HepG2 (cell line): ENCODE measurements around the gene CTCF. TPM values are rescaled to one million over a fixed set of nuclear protein-coding genes. Genes with fewer than 3 reads are reported as not detected.

Source experiments
- ARID2 ChIP-seq: sonication (generic); formaldehyde crosslinking; IDR thresholded peaks from 2 replicates; pipeline ENCODE4 v1.8.1; 2022; ENCODE audit warnings: mild to moderate bottlenecking, missing genetic modification reagents, borderline replicate concordance
- ATAD3A ChIP-seq: sonication (generic); formaldehyde crosslinking; IDR thresholded peaks from 2 replicates; pipeline ENCODE4 v1.4.0; 2020; ENCODE audit warnings: missing genetic modification reagents
- EED ChIP-seq: sonication (generic); formaldehyde crosslinking; IDR thresholded peaks from 2 replicates; pipeline ENCODE4 v1.5.0; 2020; ENCODE audit warnings: mild to moderate bottlenecking, missing genetic modification reagents
- KDM5B ChIP-seq: sonication (generic); formaldehyde crosslinking; IDR thresholded peaks from 2 replicates; pipeline ENCODE4 v1.4.0; 2020; ENCODE audit warnings: missing genetic modification reagents, mild to moderate bottlenecking, borderline replicate concordance
- MTF2 ChIP-seq: sonication (generic); formaldehyde crosslinking; IDR thresholded peaks from 2 replicates; pipeline ENCODE4 v1.5.0; 2020; ENCODE audit warnings: missing genetic modification reagents, borderline replicate concordance
- PHF8 ChIP-seq: sonication (generic); formaldehyde crosslinking; IDR thresholded peaks from 2 replicates; pipeline ENCODE4 v1.5.0; 2020; ENCODE audit warnings: missing genetic modification reagents
- RBFOX2 ChIP-seq: fragments of 200-400 bp; formaldehyde crosslinking; IDR thresholded peaks from 2 replicates; pipeline ENCODE4 v1.6.1; 2017; ENCODE audit warnings: low read depth, mild to moderate bottlenecking, low read length
- SIX1 ChIP-seq: sonication (generic); formaldehyde crosslinking; IDR thresholded peaks from 2 replicates; pipeline ENCODE4 v1.4.0; 2020; ENCODE audit warnings: missing genetic modification reagents, borderline replicate concordance
- SMARCE1 ChIP-seq: fragments of 450-650 bp; IDR thresholded peaks from 2 replicates; pipeline ENCODE4 v1.6.1; 2017; ENCODE audit warnings: borderline replicate concordance
- ZNF136 ChIP-seq: sonication (generic); formaldehyde crosslinking; IDR thresholded peaks from 2 replicates; pipeline ENCODE4 v1.8.1; 2022; ENCODE audit warnings: low read depth, mild to moderate bottlenecking, moderate library complexity, missing genetic modification reagents
- ZNF282 ChIP-seq: fragments of 450-650 bp; IDR thresholded peaks from 2 replicates; pipeline ENCODE4 v1.6.1; 2018; ENCODE audit not compliant: partially characterized antibody
- ZNF501 ChIP-seq: sonication (generic); formaldehyde crosslinking; IDR thresholded peaks from 2 replicates; pipeline ENCODE4 v1.5.1; 2020; ENCODE audit warnings: mild to moderate bottlenecking, moderate library complexity, missing genetic modification reagents
- ZNF556 ChIP-seq: sonication (generic); formaldehyde crosslinking; IDR thresholded peaks from 2 replicates; pipeline ENCODE4 v1.4.0; 2020; ENCODE audit warnings: mild to moderate bottlenecking, missing genetic modification reagents, borderline replicate concordance
- ZNF737 ChIP-seq: sonication (generic); formaldehyde crosslinking; IDR thresholded peaks from 2 replicates; pipeline ENCODE4 v1.5.0; 2020; ENCODE audit warnings: missing genetic modification reagents, mild to moderate bottlenecking, borderline replicate concordance
- ZNF746 ChIP-seq: sonication (generic); formaldehyde crosslinking; IDR thresholded peaks from 2 replicates; pipeline ENCODE4 v1.8.0; 2022; ENCODE audit warnings: mild to moderate bottlenecking, missing genetic modification reagents
- ZNF772 ChIP-seq: sonication (generic); formaldehyde crosslinking; IDR thresholded peaks from 2 replicates; pipeline ENCODE4 v1.5.0; 2020; ENCODE audit warnings: mild to moderate bottlenecking, missing genetic modification reagents
- ZNF781 ChIP-seq: sonication (generic); formaldehyde crosslinking; IDR thresholded peaks from 2 replicates; pipeline ENCODE4 v1.5.1; 2020; ENCODE audit warnings: borderline replicate concordance, mild to moderate bottlenecking, missing genetic modification reagents; ENCODE audit errors: not compliant biosample characterization
- ZNF839 ChIP-seq: sonication (generic); formaldehyde crosslinking; IDR thresholded peaks from 2 replicates; pipeline ENCODE4 v1.4.0; 2020; ENCODE audit warnings: missing genetic modification reagents, mild to moderate bottlenecking, borderline replicate concordance
- polyA plus RNA-seq, 8 experiments: library from polyadenylated mRNA; depleted of rRNA in 3 of 8; stranded (reverse) in 7 of 8; unstranded in 1 of 8; fragments of >200 nt; fragmentation: Illumina TruSeq in 4 of 8; extraction: Trizol in 4 of 8; gene quantifications; 2 replicates each; pipeline versions ENCODE4 v1.2.1 to v1.2.3, GENCODE V29; 2011 to 2016; ENCODE audit warnings: low read depth in 4 of 8, missing spikeins in 1 of 8, mixed read lengths in 1 of 8; ENCODE audit not compliant: insufficient read depth in 1 of 8
- total RNA-seq, 5 experiments: library from RNA; depleted of rRNA; stranded (reverse); fragments of >200 nt; fragmentation: Illumina TruSeq; extraction: Trizol; gene quantifications; 2 replicates each; pipeline ENCODE4 v1.2.3, GENCODE V29; 2016; ENCODE audit warnings: low read depth in 1 of 5
- TF ChIP-seq, protein P1 (sequence below): IDR thresholded peaks from 2 replicates; pipeline ENCODE4 v1.6.1; 2016; ENCODE audit warnings: mild to moderate bottlenecking, missing biosample characterization, missing genetic modification reagents
- TF ChIP-seq, protein P2 (sequence below): IDR thresholded peaks from 2 replicates; pipeline ENCODE4 v1.6.1; 2016
- TF ChIP-seq, protein P3 (sequence below): sonication (generic); formaldehyde crosslinking; IDR thresholded peaks from 2 replicates; pipeline ENCODE4 v1.8.1; 2023; ENCODE audit warnings: mild to moderate bottlenecking, inconsistent platforms, moderate library complexity, missing genetic modification reagents, borderline replicate concordance
- TF ChIP-seq, protein P4 (sequence below): sonication (generic); formaldehyde crosslinking; IDR thresholded peaks from 2 replicates; pipeline ENCODE4 v1.8.0; 2022; ENCODE audit warnings: mild to moderate bottlenecking, missing genetic modification reagents, moderate library complexity
- TF ChIP-seq, protein P5 (sequence below): sonication (generic); formaldehyde crosslinking; IDR thresholded peaks from 2 replicates; pipeline ENCODE4 v1.4.0; 2020; ENCODE audit warnings: missing genetic modification reagents, borderline replicate concordance
- TF ChIP-seq, protein P6 (sequence below): sonication (generic); formaldehyde crosslinking; IDR thresholded peaks from 2 replicates; pipeline ENCODE4 v1.4.0; 2020; ENCODE audit warnings: missing genetic modification reagents

The CTCF gene
- total and polyA plus RNA-seq, 2 of the 13 experiments (the other 11 are each of a cell fraction or from before 2014, with no cell fraction given) = 19.5 to 37.5 TPM

DNA sequence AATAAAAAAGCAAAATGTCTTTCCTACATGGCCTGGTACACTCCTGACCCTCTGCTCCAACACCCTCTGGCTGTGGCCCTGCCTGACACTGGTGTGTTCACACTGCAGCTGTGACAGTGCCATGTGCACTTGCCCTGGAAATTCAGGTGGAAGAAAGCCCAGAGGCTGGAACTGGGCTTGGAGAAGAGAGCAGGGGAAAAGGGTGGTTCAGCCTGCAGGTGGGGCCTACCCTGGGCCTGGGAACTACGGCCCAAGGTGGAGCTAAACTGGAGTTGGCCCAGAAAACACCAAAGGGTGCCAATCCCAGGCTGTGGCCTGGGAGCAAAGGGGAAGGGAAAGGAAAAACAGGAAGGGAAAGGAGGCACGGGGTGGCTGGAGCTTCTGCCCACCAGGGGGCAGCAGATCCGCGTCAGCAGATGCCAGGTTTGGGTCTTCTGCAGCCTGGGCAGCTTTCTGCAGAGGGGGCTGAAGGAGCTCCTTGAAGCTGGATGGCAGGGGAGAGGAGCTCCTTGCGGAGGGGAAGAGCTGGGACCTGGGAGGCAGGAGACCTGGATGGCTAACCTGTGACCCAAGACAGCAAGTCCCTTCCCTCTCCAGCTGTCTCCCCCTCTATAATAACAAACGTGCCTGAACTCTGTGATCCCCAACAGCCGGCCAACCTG, 15.4 kb upstream of the CTCF start (continued):
- TF ChIP-seq EED (CRISPR knock-in tag) (no peak), ZNF772 (CRISPR knock-in tag) (no peak), ZNF781 (CRISPR knock-in tag) (peak; percentile 38), ATAD3A (no peak), PHF8 (CRISPR knock-in tag) (no peak), SIX1 (CRISPR knock-in tag) (no peak), ZNF746 (CRISPR knock-in tag) (no peak), ZNF556 (CRISPR knock-in tag) (no peak), SMARCE1 (no peak), KDM5B (CRISPR knock-in tag) (no peak), ZNF737 (CRISPR knock-in tag) (no peak), MTF2 (no peak), ZNF501 (CRISPR knock-in tag) (peak; percentile 63), ARID2 (CRISPR knock-in tag) (no peak), ZNF282 (no peak), ZNF136 (no peak), ZNF839 (no peak), RBFOX2 (no peak)
- TF ChIP-seq, protein P1, sequence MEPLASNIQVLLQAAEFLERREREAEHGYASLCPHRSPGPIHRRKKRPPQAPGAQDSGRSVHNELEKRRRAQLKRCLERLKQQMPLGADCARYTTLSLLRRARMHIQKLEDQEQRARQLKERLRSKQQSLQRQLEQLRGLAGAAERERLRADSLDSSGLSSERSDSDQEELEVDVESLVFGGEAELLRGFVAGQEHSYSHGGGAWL (CRISPR knock-in tag) = no peak
- TF ChIP-seq, protein P2, sequence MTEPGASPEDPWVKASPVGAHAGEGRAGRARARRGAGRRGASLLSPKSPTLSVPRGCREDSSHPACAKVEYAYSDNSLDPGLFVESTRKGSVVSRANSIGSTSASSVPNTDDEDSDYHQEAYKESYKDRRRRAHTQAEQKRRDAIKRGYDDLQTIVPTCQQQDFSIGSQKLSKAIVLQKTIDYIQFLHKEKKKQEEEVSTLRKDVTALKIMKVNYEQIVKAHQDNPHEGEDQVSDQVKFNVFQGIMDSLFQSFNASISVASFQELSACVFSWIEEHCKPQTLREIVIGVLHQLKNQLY (CRISPR knock-in tag) = no peak
- TF ChIP-seq, protein P3, sequence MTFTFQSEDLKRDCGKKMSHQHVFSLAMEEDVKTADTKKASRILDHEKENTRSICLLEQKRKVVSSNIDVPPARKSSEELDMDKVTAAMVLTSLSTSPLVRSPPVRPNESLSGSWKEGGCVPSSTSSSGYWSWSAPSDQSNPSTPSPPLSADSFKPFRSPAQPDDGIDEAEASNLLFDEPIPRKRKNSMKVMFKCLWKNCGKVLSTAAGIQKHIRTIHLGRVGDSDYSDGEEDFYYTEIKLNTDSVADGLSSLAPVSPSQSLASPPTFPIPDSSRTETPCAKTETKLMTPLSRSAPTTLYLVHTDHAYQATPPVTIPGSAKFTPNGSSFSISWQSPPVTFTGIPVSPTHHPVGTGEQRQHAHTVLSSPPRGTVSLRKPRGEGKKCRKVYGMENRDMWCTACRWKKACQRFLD (CRISPR knock-in tag) = no peak
- TF ChIP-seq, protein P4, sequence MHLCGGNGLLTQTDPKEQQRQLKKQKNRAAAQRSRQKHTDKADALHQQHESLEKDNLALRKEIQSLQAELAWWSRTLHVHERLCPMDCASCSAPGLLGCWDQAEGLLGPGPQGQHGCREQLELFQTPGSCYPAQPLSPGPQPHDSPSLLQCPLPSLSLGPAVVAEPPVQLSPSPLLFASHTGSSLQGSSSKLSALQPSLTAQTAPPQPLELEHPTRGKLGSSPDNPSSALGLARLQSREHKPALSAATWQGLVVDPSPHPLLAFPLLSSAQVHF = no peak
- TF ChIP-seq, protein P5, sequence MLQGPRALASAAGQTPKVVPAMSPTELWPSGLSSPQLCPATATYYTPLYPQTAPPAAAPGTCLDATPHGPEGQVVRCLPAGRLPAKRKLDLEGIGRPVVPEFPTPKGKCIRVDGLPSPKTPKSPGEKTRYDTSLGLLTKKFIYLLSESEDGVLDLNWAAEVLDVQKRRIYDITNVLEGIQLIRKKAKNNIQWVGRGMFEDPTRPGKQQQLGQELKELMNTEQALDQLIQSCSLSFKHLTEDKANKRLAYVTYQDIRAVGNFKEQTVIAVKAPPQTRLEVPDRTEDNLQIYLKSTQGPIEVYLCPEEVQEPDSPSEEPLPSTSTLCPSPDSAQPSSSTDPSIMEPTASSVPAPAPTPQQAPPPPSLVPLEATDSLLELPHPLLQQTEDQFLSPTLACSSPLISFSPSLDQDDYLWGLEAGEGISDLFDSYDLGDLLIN = no peak
- TF ChIP-seq, protein P6, sequence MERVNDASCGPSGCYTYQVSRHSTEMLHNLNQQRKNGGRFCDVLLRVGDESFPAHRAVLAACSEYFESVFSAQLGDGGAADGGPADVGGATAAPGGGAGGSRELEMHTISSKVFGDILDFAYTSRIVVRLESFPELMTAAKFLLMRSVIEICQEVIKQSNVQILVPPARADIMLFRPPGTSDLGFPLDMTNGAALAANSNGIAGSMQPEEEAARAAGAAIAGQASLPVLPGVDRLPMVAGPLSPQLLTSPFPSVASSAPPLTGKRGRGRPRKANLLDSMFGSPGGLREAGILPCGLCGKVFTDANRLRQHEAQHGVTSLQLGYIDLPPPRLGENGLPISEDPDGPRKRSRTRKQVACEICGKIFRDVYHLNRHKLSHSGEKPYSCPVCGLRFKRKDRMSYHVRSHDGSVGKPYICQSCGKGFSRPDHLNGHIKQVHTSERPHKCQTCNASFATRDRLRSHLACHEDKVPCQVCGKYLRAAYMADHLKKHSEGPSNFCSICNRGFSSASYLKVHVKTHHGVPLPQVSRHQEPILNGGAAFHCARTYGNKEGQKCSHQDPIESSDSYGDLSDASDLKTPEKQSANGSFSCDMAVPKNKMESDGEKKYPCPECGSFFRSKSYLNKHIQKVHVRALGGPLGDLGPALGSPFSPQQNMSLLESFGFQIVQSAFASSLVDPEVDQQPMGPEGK (CRISPR knock-in tag) = peak; percentile 46; the same call in 1 of the 2 replicates
